Measurements from ENCODE around the gene STXBP5.

DNA sequence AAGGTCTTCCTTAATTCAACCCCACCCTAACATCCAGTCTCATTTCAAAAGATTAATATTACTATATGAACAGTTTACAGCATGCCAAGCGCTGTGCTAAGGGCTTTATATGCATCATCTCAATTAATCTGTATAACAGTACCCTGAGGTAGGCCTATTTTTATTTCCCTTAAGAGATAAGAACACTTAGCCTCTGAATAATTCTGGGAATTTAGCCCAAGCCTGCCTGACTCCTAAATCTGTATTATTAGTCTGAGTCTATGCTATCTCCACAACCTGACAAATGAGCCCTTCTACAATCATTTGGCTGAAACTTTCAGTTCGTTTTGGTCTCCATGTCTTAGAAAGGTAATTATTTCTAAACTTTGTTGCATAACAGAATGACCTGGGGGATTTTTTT lies 226.6 kb downstream of the STXBP5 start:
- TF ChIP-seq, protein P1, sequence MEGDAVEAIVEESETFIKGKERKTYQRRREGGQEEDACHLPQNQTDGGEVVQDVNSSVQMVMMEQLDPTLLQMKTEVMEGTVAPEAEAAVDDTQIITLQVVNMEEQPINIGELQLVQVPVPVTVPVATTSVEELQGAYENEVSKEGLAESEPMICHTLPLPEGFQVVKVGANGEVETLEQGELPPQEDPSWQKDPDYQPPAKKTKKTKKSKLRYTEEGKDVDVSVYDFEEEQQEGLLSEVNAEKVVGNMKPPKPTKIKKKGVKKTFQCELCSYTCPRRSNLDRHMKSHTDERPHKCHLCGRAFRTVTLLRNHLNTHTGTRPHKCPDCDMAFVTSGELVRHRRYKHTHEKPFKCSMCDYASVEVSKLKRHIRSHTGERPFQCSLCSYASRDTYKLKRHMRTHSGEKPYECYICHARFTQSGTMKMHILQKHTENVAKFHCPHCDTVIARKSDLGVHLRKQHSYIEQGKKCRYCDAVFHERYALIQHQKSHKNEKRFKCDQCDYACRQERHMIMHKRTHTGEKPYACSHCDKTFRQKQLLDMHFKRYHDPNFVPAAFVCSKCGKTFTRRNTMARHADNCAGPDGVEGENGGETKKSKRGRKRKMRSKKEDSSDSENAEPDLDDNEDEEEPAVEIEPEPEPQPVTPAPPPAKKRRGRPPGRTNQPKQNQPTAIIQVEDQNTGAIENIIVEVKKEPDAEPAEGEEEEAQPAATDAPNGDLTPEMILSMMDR (IDR thresholded peaks at IDR 0.05) = no peak
- TF ChIP-seq POLR2A (IDR thresholded peaks at IDR 0.05; ENCODE audit: low read length) = no peak
- no peak for TF ChIP-seq HOXB13 (CRISPR knock-in tag; IDR thresholded peaks at IDR 0.05; ENCODE audit: low read depth)
- TF ChIP-seq RNF2 (IDR thresholded peaks at IDR 0.05; ENCODE audit: borderline replicate concordance, low read depth) = no peak
- no peak for TF ChIP-seq POLR2AphosphoS2 (conservative IDR thresholded peaks at IDR 0.05; ENCODE audit: low read length)
- TF ChIP-seq SMC3 (IDR thresholded peaks at IDR 0.05) = no peak
- TF ChIP-seq, protein P2, sequence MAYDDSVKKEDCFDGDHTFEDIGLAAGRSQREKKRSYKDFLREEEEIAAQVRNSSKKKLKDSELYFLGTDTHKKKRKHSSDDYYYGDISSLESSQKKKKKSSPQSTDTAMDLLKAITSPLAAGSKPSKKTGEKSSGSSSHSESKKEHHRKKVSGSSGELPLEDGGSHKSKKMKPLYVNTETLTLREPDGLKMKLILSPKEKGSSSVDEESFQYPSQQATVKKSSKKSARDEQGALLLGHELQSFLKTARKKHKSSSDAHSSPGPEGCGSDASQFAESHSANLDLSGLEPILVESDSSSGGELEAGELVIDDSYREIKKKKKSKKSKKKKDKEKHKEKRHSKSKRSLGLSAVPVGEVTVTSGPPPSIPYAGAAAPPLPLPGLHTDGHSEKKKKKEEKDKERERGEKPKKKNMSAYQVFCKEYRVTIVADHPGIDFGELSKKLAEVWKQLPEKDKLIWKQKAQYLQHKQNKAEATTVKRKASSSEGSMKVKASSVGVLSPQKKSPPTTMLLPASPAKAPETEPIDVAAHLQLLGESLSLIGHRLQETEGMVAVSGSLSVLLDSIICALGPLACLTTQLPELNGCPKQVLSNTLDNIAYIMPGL (CRISPR knock-in tag; IDR thresholded peaks at IDR 0.05; ENCODE audit: borderline replicate concordance) = no peak
- TF ChIP-seq, protein P3, sequence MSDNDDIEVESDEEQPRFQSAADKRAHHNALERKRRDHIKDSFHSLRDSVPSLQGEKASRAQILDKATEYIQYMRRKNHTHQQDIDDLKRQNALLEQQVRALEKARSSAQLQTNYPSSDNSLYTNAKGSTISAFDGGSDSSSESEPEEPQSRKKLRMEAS (IDR thresholded peaks at IDR 0.05) = no peak
- no peak for TF ChIP-seq NPAS2 (CRISPR knock-in tag; IDR thresholded peaks at IDR 0.05; ENCODE audit: borderline replicate concordance)
- no peak for TF ChIP-seq PBX3 (IDR thresholded peaks at IDR 0.05)
- TF ChIP-seq MAZ (IDR thresholded peaks at IDR 0.05; ENCODE audit: borderline replicate concordance, low read depth, low read length) = no peak

Measured in A549 (cell line).